Stimulated activated CD8-positive, alpha-beta memory T cell treated with anti-CD3 and anti-CD28 coated beads, Interleukin-2, amount 100 ng/mL, for 1 hour (primary cell): Measurements from ENCODE around the gene ZNF473.
"Not testable (repeated sequence)": the region's sequence is repeated elsewhere in the genome, so short reads cannot be mapped to it uniquely, and the experiment has no call there.

Experiments
- DNase-seq, 2 donors: peaks; one replicate each; pipeline ENCODE4 v3.0.0-alpha.2; 2020; ENCODE audit warnings: low read depth in 2 of 2

ZNF473 gene

DNA sequence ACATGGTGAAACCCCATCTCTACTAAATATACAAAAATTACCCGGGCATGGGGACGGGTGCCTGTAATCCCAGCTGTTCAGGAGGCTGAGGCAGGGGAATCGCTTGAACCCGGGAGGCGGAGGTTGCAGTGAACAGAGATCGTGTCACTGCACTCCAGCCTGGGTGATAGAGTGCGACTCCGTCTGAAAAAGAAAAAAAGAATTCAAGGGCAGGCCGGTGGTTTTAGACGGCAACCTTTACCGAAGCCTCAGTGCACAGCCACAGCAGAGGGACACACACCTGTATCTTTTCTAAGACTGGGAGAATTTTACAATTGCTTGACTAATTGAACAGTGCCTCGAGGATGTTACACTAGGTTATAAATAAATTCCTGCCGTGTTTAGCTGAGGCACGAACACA, 73.9 kb downstream of the ZNF473 start:
- DNase-seq: not testable (repeated sequence)

DNA sequence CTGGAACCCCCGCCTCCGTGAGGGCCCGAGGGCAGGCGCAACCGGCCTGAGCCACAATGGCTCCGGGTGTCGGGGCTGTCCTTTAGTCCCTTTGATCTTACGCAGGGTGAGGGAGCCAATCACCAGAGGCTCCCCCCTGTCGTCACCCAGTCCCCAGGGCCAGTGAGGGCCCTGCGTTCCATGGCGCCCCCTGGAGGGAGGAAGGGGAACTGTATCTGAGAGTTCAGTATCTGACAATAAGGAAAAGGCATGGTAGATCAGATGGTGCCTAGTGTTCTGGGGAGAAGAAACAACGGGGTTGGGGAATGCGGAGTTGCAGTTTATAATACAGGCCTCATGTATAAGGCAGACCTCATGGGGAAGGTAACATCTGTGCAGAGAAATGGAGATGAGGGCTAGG, 75.1 kb downstream of the ZNF473 start:
- DNase-seq: not testable (repeated sequence)
